ENCODE results near the gene PDE2A.

- TF ChIP-seq, protein P1, sequence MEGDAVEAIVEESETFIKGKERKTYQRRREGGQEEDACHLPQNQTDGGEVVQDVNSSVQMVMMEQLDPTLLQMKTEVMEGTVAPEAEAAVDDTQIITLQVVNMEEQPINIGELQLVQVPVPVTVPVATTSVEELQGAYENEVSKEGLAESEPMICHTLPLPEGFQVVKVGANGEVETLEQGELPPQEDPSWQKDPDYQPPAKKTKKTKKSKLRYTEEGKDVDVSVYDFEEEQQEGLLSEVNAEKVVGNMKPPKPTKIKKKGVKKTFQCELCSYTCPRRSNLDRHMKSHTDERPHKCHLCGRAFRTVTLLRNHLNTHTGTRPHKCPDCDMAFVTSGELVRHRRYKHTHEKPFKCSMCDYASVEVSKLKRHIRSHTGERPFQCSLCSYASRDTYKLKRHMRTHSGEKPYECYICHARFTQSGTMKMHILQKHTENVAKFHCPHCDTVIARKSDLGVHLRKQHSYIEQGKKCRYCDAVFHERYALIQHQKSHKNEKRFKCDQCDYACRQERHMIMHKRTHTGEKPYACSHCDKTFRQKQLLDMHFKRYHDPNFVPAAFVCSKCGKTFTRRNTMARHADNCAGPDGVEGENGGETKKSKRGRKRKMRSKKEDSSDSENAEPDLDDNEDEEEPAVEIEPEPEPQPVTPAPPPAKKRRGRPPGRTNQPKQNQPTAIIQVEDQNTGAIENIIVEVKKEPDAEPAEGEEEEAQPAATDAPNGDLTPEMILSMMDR (IDR thresholded peaks at IDR 0.05), result no peak
- TF ChIP-seq POLR2A (IDR thresholded peaks at IDR 0.05), result no peak
Observed at GRCh38 chr11:72706579-72706978, 32.4 kb upstream of the PDE2A start.

Data from breast epithelium (tissue), 3 donors.